Measurements from ENCODE around the gene STK32B.
A peak's percentile ranks its signal among the peaks of the same experiment; 100 is the strongest.
"Not testable (repeated sequence)": the region's sequence is repeated elsewhere in the genome, so short reads cannot be mapped to it uniquely, and the experiment has no call there.

STK32B gene

DNA sequence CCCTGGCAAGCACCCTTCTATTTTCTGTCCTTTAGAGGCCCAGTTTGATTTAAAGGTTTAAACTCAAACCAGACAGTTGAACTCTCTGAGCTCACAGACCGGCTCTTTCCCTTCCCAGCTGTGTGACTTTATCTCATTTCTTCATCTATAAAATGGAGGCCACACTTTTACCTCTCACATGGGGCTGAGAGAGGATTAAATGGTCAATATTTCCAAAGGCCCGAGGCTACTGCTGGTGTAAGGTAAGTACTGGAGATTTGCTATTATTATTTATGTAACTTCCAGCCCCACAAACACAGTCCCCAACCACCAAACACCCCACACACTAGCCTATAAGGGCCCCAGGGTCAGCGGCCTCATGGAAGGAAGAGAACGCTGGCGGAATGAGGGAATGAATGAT is 18.5 kb upstream of the STK32B start:
- DNase-seq: no peak

DNA sequence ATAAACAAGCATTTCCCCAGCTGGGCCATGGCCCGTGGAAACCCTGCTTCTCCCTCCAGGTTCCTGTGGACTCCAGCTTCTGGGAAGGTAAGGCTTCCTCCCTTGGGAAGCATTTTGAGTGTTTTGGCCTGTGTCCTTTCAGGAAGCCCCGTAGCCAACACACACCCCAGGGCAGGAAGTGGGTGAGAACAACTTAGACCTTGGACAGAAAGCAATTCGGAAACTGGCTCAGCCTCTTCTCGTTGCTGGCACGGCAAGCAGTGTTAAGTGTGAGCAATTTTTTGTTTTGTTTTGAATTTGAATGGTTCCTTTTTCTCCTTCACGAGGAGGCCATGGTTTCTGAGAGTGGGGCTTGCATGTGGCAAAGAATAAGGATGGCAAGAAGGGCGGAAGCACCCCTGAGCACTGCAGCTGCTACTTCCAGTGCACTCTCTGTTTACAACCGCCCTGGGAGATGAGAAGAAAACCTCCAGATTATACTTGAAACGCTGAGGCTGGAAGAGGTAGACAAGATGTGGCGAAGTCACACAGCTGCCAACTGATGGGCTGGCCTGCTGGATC is 17.9 kb upstream of the STK32B start:
- DNase-seq: no peak

DNA sequence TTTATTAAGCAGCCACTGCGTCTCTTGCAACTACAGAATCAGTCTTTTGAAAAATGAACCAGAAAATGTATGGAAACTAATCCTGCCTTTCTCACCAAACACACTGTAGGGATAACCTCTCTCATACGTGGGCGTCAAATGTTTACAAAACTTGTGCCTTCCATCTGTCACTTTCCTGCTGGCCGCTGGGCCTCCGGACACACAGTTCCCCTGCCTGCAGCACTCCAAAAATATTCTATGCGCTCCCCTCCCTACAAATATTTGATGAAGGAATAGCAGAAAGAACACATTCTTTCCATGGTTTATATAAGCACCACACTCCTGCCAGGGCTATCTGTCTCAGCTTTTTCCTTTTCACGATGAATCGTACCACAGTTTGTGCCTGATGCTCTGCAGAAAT is 17.1 kb upstream of the STK32B start:
- no peak for DNase-seq

DNA sequence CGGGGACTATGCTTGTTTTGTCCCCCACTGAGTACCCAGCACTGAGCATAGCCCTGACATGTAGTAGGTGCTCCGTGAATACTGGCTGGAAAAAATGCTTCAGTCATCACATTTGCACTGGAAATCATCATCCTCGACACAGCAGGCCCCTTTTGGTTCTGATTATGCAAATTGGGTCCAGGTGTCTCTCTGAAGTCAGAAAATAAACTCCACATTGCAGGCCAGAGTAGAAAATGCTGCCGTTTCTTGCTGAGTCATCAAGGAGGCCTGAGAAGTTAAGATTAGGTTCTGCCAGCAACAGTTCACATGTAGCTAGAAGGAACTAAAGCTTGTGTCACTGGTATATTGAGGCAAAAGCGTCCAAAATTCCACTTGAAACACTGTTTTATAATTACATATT is 15.0 kb upstream of the STK32B start:
- DNase-seq: no peak

DNA sequence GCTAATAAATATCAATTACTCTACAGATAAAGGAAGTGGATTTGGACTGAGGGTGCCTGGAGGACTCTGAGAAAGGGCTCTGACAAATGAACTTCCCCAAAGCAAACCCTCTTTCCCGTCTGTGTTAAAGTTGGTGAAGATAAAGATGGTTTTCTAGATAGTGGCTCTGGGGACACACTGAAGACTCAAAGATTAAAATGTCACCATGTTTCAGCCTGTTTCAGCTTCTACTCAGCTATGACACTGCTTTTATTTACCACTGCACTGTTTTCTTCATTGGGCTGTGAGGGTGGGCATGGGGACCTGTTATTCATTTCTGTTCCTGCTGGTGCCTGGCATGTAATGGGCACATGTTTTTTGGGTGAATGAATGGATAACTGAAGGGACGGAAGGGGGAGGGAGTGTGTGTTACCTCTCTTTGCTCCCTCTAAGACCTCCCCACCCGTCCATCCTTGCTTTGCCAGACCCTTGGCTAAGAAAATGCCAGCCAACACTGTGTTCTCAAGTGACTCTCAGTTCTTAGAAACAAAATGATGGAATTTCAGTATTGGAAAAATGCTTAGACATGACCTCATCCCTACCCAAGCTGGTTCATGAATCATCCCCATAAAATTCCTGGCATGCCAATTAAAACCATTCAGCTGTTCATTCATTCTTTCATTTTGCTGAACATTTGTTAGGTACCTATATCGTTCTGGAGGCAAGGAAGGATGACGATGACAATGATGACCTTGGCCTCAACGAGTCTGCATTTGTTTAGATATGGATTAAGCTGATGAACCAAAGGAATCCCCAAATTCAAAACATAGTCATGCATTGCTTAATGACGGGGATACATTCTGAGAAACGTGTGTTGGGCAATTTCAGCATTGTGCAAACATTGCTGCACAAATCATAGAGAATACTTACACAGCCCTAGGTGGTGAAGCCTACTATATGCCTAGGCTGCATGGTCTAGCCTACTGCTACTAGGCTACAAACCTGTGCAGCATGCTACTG is 13.4 kb upstream of the STK32B start:
- DNase-seq: no peak

DNA sequence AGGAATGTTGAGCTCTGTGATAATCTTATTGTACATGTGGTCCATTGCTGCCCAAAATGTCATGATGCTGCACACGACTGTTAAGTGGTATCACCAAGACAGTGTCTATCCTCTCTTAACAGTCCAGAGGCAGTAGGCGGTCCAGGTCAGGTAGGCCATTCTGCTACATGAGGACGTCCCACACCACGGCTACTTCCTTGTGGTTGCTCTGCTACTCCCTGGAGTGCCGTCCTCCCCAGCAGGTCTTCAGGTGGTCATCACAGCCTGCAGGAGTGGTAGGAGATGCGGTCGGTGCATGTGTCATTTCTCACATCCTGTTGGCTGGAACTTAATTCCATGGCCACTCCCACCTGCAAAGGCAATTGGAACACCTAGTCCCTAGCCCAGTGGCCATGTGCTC is 11.5 kb upstream of the STK32B start:
- no peak for DNase-seq

DNA sequence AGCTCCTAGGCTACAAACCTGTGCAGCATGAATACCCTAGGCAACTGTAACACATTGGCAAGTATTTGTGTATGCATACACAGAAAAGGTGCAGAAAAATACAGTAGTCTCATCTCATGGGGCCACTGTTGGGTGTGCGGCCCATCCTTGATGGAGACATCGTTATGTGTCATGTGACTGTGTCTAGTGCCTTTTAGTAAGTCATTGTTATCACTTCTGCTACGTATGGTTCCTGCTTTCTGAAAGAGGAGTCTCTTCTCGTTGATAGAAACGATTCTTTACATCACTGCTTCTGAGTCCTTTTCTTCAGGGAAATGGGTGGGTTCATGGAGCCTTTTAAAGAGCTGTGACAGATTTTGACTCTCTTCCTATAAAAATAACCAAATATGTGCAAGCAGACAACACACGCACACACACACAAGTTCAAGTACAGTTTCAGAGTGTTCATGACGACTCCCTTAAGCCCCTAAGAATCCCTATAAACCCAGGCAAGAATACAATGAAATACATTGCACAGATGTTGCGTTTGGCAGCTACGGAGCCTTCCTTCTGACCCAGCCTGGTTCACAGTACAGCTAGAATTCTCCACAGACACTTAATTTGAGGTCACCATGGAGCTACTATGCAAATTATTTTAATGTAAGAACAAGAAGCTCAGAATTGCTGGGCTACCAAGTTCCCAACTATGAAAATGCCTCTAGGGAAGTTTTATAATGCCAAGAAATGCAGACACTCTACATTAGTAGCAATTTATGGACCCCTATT is 10.2 kb upstream of the STK32B start:
- no peak for DNase-seq

DNA sequence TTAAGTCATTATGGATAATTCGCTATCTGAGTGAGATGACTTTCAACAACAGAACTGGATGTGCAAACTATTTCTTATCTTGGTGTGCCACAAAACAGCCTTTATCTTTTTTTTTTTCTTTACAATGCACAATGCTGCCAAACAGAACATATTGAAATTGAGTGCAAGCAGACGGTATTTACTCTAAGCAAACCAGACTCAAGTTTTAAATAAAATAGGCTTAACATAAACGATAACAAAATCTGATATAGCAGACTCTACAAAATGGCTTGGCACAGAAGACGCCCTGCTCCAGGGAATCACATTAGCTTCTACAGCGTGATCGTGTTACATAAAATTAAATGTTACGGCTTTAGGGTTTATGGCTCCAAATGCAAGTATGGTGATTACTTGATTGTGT is 9.6 kb upstream of the STK32B start:
- DNase-seq: peak; percentile 24

DNA sequence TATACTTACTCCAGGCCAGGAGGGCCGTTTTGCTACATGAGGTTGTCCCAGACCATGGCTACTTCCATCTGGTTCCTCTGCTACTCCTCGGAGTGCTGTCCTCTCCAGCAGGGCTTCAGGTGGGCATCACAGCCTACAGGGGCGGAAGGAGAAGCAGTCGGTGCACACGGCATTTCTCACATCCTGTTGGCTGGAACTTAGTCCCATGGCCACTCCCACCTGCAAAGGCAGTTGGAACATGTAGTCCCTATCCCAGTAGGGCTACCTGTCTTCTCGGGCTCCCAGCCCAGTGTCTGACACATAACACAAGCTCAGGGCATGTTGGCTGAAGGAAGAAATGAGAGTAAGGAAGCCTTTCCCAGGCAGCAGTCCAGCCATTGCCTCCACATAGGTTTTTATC is 7.7 kb upstream of the STK32B start:
- DNase-seq: no peak

DNA sequence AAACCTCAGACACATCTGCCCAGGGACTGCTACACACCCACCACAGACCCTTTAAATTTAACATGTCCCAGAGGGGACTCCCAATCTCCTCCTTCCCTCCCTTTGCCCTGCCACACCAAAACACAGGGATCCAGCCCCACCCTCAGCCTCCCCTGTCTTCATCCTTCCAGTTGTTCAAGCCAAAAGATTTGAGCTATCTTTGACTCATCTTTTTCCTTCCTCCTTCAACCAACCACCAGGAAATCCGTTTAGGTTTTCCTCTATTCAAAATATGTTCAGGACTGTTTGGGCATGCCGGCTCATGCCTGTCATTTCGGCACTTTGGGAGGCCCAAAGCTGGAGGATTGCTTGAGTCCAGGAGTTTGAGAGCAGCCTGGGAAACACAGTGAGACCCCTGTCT is 6.9 kb upstream of the STK32B start:
- no peak for DNase-seq

DNA sequence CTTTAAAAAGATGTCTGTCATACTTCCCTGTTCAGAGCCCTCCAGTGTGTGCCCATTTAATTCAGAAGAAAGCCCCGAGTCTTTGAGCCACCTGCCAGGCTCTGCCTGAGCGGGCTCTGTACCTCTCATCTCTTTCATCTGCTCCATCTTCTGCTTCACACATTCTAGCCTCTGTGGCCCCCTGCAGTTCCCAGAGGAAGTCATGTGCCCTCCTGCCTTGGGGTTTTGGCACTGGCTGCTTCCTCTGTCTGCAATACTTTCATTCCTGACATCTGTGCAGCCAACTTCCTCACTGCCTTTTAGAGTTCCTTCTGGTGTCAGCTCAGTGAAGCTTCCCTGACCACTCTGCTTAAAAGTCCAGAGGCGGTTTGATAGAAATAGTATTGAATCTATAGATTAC is 6.2 kb upstream of the STK32B start:
- DNase-seq: no peak

DNA sequence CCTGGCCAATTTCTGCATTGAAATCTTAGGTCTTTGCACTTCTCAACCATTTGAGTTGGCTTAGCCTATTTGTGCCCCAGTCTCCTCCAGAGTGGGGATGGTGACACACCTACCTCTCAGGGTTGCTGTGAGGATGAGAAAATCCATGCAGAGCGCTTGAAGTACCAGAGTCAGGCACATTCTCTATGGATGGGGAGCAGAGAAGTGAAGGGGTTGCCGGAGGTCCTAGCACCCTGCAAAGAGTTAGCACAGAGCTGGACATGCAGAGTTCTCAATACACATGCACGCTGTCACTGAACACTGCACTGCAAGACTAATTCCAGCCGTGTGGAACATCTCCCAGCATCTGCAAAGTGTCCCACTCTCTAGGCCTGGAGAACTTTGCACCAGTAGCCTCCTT is 2.6 kb upstream of the STK32B start:
- DNase-seq: no peak

DNA sequence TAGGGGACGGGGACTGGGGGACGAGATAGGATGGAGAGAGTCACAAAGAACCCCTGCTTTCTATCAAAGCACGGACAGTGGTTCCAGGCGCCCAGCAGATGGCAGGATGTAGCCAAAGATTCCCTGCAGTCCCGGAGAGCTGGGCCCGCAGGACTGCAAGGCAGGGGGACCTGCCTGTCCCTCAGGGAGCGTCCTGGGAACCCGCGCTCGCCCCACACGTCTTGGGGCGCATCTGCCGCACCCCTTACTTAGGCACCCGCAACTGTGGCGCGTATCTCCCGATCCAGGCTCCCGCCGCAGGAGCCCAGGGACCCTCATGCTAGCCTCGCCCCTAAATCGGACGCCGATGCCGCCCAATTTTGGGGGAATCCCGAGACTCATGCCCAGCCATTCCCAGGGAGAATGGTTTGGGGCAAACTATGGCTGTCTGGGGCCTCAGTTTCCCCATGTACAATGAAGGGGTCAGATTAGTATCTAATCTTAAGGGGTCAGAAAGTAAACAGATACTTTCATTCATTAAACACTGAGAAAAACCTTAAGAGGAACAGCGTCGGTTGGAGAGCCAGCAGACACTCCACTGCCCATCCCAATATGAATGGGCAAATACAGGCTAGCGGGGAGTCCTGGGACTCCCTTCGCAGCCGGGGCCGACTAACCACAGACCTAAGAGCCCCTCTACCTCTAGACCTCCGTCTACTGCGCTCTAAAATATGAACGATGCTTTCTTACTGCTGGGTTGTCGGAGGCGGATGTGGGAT is 581 bp upstream of the STK32B start:
- DNase-seq: peak; percentile 90

DNA sequence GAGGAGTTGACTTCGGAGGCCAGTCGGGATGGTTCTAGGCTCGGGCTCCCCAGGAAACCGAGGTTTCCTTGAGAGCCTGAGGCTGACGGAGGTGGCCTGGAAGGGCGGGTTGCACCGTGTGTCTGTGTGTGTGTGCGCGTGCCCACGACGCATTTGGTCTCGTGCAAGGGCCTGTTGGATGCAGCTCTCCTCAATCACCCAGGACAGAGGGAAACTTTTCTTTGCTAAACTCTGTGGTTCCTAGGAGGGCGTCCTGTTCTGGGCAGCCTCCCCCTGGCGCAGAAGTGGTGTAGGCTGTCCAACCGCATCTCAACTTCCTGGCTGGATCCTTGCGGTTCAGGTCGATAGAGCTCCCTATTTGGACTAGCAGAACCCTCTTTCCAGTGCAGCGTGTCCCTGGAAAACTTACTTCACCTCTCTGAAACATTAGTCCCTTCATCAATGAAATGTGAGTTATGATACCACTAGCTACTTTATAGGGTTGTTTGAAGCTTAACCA is 973 bp downstream of the STK32B start:
- DNase-seq: no peak

DNA sequence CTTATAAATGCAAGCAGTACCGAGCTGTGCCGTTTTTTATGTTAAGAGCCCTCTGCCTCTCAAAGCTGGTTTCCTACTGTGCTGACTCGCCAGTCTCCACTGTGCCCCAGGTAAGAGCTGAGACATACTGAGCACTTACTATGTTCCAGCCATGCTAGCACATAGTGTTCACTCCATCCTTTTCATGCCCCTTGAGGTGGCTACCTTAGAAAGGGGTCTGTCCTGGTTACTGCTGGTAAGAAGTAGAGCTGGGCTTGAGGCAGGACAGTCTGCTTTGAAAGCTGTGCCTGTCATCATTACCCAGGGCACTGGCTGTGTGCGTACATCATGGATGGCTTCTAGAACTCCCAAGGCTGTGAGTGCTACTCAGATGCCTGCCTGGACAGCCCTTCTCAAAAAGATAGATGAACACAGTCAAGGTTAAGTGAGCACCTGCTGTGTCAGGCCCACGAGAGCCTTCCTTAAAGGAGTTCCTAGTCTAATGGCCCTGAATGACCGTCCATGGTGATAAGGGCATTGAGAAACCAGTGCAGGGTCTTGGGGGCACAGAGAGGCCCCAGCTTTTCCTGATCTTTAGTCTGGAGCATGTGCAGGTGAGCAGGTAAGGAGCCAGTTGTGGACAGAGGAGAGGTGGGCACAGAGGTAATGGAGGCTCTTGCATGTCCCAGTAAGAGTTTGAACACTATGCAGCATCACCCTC is 1.6 kb downstream of the STK32B start:
- DNase-seq: no peak

DNA sequence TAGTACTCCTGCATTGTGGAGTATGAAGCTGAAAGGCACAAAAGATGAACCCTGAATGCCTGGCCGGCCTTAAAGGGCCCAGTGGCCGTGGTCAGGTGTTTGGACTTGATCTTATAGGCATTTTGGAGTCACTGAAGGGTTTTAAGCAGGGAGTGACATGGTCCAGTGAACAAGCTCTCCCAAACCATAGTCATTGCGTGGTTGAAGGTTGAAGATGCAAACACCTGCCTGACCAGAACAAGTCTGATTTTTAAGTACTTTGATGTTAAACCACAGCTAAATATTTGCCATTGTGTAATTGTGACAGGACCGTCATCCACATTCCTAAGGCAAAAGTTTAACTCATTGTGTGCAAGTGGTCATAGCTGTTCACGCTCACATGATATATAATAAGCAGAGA is 3.3 kb downstream of the STK32B start:
- no peak for DNase-seq

DNA sequence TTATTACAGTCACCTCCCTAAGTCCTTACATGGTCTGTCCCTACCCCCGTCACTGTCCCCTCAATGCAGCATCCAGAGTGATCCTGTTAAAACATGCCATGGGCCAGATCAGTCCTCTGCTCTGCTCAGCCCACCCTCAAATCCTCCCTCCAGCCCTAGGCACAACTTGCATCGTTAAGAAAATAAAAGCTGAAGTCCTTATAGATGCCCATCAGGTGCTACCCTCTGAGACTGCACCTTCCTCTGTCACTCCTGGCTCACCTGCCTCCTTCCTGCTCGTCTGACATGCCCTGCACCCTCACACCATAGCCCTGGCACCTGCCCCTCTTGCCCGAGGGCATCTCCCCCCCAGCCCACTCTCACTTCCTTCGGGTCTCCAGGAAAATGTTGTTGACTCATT is 4.1 kb downstream of the STK32B start:
- DNase-seq: no peak

DNA sequence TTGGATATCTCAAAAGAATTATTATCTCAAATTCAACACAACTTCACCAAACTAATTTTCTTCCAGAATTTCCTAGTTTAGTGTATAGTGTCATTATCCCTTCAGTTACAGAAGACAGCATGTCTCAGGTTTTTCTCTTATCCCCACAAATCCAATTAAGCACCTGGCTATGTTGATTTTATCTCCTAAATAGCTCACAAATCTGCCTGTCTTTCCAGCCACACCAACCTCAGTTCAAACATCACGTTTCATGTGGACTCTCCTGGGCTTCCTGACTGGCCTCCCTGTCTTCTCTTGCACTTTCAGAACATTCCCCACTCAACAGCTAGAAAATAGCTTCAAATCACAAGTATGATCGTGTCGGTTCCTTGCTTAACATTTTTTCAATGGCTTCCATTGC is 14.8 kb downstream of the STK32B start:
- peak; percentile 94 for DNase-seq

DNA sequence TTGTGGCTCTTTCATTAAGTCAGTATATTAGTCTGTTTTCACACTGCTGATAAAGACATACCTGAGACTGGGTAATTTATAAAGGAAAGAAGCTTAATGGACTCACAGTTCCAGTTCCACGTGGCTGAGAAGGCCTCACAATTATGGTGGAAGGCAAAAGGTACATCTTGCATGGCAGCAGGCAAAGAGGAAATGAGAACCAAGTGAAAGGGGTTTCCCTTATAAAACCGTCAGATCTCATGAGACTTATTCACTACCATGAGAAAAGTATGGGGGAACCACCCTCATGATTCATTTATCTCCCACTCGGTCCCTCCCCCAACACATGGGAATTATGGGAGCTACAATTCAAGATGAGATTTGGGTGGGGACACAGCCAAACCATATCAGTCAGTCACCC is 15.7 kb downstream of the STK32B start:
- not testable (repeated sequence) for DNase-seq

DNA sequence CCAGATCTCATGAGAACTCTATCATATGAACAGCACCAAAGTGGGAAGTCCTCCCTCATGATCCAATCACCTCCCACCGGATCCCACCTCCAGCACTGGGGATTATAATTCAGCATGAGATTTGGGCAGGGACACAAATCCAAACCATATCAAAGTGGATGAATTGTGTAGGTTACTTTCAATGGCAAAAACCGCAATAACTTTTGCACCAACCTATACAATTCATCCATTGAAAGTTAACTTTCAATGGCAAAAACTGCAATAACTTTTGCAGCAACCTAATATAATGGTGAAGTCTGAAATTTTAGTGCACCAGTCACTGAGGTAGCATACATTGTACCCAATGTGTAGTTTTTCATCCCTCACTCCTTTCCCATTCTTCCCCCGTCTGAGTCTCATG is 16.6 kb downstream of the STK32B start:
- no peak for DNase-seq

DNA sequence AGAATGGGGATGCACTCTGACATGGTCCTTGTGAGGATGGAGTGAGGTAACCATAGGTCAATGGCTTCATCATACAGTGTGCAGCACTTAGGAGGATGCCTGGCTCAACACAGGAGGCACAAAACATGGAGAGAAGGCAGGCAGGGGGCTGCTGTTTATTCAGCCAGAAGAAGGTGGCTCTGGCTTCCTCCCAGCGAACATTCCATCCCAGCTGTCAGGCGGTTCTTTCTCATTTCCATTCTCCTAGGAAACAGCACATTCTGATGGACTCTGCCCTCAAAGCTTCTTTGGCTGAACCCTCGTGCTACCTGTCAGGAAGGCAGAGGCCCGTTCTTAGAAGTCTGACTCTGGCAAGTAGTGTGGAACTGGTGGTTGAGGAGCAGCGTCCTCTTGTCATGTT is 18.6 kb downstream of the STK32B start:
- no peak for DNase-seq

DNA sequence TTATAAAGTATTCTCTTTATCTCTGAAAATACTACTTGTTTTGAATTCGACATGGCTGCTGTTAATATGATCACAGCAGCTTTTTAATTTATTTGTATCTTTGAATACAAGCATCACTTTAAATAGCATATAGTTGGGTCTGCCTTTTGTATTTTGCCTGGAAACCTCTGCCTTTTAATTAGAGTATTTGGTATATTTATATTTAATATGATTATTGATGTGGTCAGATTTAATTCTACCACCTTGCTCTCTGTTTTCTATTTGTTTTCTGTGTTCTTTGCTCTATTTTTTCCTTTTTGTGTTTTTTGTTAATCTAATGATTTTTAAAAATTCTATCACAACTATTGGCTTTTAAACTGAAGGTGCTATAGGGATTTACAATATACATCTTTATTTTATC is 21.7 kb downstream of the STK32B start:
- no peak for DNase-seq

Data from NCI-H82 (cell line).